Central memory CD8-positive, alpha-beta T cell (primary cell): ENCODE results near the gene GNGT1.

Experiments
- ATAC-seq: fragments of 150-1000 bp; cut with Tn5 transposase; replicated peaks from 2 replicates; pipeline ENCODE4 v1.10.0; 2022; ENCODE audit warnings: mild to moderate bottlenecking, moderate FRiP score, moderate number of reproducible peaks; ENCODE audit not compliant: poor library complexity, severe bottlenecking; ENCODE audit errors: extremely low read depth
- DNase-seq, 2 donors: peaks; one replicate each; pipeline ENCODE4 v3.0.0; 2021; ENCODE audit warnings: low spot score in 2 of 2
- H3K27ac Mint-ChIP-seq: one replicate; pipeline ENCODE4 v1.8.0; 2022; ENCODE audit warnings: low read depth, mild to moderate bottlenecking, moderate library complexity, mixed read lengths
- H3K27me3 Mint-ChIP-seq: one replicate; pipeline ENCODE4 v1.8.0; 2022; ENCODE audit warnings: mixed read lengths
- H3K36me3 Mint-ChIP-seq: one replicate; pipeline ENCODE4 v1.8.0; 2022; ENCODE audit warnings: mild to moderate bottlenecking, moderate library complexity, mixed read lengths; ENCODE audit not compliant: insufficient read depth
- H3K4me1 Mint-ChIP-seq: one replicate; pipeline ENCODE4 v1.8.0; 2022; ENCODE audit warnings: mixed read lengths
- H3K4me3 Mint-ChIP-seq: one replicate; pipeline ENCODE4 v1.8.0; 2022; ENCODE audit warnings: mild to moderate bottlenecking, moderate library complexity, mixed read lengths
- H3K9me3 Mint-ChIP-seq: one replicate; pipeline ENCODE4 v1.8.0; 2022; ENCODE audit warnings: mixed read lengths

GNGT1 gene

GRCh38 chr7:93906267-93906666 lies at the start of gene GNGT1:
TSS of gene GNGT1 (plus strand) at chr7:93906567. CDS start at chr7:93906747, 180 bp downstream.
- no peak for DNase-seq
- Mint-ChIP-seq H3K36me3 (no peaks in the 10 kb centered on the region), H3K4me1 (no peaks in the 10 kb centered on the region), H3K27me3 (no peaks in the 10 kb centered on the region), H3K9me3 (no peaks in the 10 kb centered on the region), H3K27ac (no peak within 1 kb of the TSS), H3K4me3 (no peak within 1 kb of the TSS)
- no peak for ATAC-seq

DNA sequence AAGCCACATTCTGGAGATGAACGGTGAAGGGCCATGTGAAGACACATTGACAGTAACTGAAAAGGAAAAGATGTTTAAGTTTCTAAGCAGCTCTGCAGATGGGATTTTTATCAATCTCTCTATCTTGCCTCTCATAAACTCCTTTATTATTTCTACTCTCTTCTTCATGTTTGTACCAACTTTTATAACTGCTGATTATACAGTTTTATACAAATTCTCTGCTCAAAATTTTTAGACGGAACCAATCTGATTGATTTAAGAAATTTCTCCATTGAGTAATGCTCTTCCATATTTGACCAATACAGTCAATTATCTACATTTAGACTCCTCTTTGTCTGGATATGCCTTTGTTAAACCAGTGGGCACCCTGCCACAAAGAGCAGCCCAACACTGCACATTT lies 47.5 kb upstream of the GNGT1 start:
- Mint-ChIP-seq H3K4me3 (no peak overlapping the region), H3K9me3 (peaks cover 6% of the 10 kb centered on the region), H3K27ac (no peak overlapping the region), H3K4me1 (no peaks in the 10 kb centered on the region), H3K36me3 (no peaks in the 10 kb centered on the region), H3K27me3 (no peaks in the 10 kb centered on the region)
- ATAC-seq (no peak), DNase-seq (no peak)

DNA sequence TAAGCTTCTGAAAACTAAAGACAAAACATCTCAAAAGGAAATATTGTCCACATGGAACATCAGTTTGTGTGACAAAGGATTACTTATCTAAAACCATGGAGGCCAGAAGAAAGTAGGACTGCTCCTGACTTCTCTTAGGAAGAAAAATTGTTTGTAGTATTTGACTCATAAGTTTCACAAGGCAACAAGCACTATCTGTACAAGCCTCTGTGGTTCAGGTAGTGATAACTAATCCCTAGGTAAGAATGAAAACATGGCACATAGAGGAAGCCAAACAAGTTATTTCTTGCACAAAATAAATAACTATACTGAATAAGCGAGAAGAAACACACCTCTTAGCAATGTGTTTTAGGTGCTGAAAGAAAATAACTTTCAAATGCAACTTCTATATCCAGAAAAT lies 46.1 kb upstream of the GNGT1 start:
- Mint-ChIP-seq H3K4me1 (no peaks in the 10 kb centered on the region), H3K27me3 (no peaks in the 10 kb centered on the region), H3K9me3 (peaks cover 6% of the 10 kb centered on the region), H3K4me3 (no peak overlapping the region), H3K27ac (no peak overlapping the region), H3K36me3 (no peaks in the 10 kb centered on the region)
- no peak for ATAC-seq
- no peak for DNase-seq

GRCh38 chr7:93861325-93861949 lies 44.9 kb upstream of the GNGT1 start:
- DNase-seq (no peak), ATAC-seq (no peak)
- no peak overlapping the region for H3K27ac Mint-ChIP-seq
- no peaks in the 10 kb centered on the region for H3K27me3 Mint-ChIP-seq
- H3K9me3 Mint-ChIP-seq = peaks cover 6% of the 10 kb centered on the region
- H3K36me3 Mint-ChIP-seq = no peaks in the 10 kb centered on the region
- H3K4me3 Mint-ChIP-seq = no peak overlapping the region
- H3K4me1 Mint-ChIP-seq = no peaks in the 10 kb centered on the region

- Mint-ChIP-seq H3K4me1 (no peaks in the 10 kb centered on the region), H3K9me3 (peaks cover 6% of the 10 kb centered on the region), H3K36me3 (no peaks in the 10 kb centered on the region), H3K27ac (no peak overlapping the region), H3K27me3 (no peaks in the 10 kb centered on the region), H3K4me3 (no peak overlapping the region)
- no peak for ATAC-seq
- DNase-seq = no peak
Observed at GRCh38 chr7:93862651-93863050, 43.7 kb upstream of the GNGT1 start.

DNA sequence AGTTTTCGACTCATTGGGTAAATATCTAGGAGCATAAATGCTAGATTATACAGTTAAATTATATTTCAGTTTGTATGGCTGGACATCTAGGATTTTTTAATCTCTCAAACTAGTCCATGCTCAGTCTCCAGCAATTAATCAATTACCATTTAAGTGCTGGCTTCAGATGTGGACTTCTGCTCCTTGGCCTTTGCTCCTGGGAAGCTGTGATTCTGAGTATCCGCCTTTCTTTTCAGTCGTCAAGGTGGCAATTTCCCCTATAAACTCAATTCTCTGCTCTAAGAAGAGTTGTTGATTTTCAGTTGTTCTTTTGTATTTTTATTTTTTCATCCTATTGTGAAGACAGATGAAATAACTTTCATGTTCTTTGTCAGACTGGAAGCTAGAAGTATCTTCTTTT lies 39.5 kb upstream of the GNGT1 start:
- H3K36me3 Mint-ChIP-seq = no peaks in the 10 kb centered on the region
- DNase-seq = no peak
- H3K4me3 Mint-ChIP-seq = no peak overlapping the region
- no peak overlapping the region for H3K27ac Mint-ChIP-seq
- no peaks in the 10 kb centered on the region for H3K27me3 Mint-ChIP-seq
- no peaks in the 10 kb centered on the region for H3K9me3 Mint-ChIP-seq
- H3K4me1 Mint-ChIP-seq = no peaks in the 10 kb centered on the region
- ATAC-seq = no peak

- ATAC-seq = no peak
- Mint-ChIP-seq H3K9me3 (peaks cover 7% of the 10 kb centered on the region), H3K27me3 (no peaks in the 10 kb centered on the region), H3K4me1 (no peaks in the 10 kb centered on the region), H3K4me3 (no peak overlapping the region), H3K36me3 (no peaks in the 10 kb centered on the region), H3K27ac (no peak overlapping the region)
- DNase-seq = no peak
Observed at GRCh38 chr7:93873998-93874574, 32.3 kb upstream of the GNGT1 start.

GRCh38 chr7:93877742-93878141 lies 28.6 kb upstream of the GNGT1 start:
- Mint-ChIP-seq H3K36me3 (peaks cover 2% of the 10 kb centered on the region), H3K4me1 (no peaks in the 10 kb centered on the region), H3K27me3 (no peaks in the 10 kb centered on the region), H3K9me3 (peaks cover 12% of the 10 kb centered on the region), H3K4me3 (no peak overlapping the region), H3K27ac (no peak overlapping the region)
- DNase-seq (no peak), ATAC-seq (no peak)

- Mint-ChIP-seq H3K9me3 (peaks cover 5% of the 10 kb centered on the region), H3K36me3 (peaks cover 2% of the 10 kb centered on the region), H3K4me1 (no peaks in the 10 kb centered on the region), H3K4me3 (no peak overlapping the region), H3K27ac (no peak overlapping the region), H3K27me3 (no peaks in the 10 kb centered on the region)
- DNase-seq (no peak), ATAC-seq (no peak)
Observed at GRCh38 chr7:93879356-93879755, 27.0 kb upstream of the GNGT1 start.

DNA sequence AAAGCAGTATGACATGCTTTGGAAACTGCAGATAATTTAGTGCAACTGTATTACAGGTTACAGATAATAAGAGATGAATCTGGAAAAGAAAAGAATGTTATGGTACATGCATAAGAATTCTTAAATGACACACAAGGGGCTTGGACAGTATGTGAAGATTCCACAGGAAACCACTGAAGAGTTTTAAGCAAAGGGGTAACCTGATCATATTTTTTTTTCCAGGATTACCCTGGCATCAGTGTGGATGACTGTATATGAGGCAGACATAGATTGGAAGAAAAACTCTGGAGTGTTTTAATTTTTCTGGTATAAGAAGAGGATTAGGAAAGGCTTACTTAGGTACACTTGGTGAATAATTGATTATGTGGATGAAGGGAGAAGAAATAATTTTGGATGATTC lies 23.9 kb upstream of the GNGT1 start:
- Mint-ChIP-seq H3K4me3 (no peak overlapping the region), H3K27ac (no peak overlapping the region), H3K4me1 (no peaks in the 10 kb centered on the region), H3K9me3 (peaks cover 5% of the 10 kb centered on the region), H3K27me3 (no peaks in the 10 kb centered on the region), H3K36me3 (peaks cover 2% of the 10 kb centered on the region)
- DNase-seq = no peak
- ATAC-seq = no peak

- H3K4me3 Mint-ChIP-seq = no peak overlapping the region
- H3K4me1 Mint-ChIP-seq = no peaks in the 10 kb centered on the region
Observed at GRCh38 chr7:93883078-93883916, 23.1 kb upstream of the GNGT1 start.

GRCh38 chr7:93883917-93884345 lies 22.4 kb upstream of the GNGT1 start:
- DNase-seq = no peak
- Mint-ChIP-seq H3K4me3 (no peak overlapping the region), H3K4me1 (no peaks in the 10 kb centered on the region), H3K9me3 (peaks cover 5% of the 10 kb centered on the region), H3K27me3 (peaks cover 12% of the 10 kb centered on the region), H3K36me3 (peaks cover 2% of the 10 kb centered on the region), H3K27ac (no peak overlapping the region)
- ATAC-seq = no peak

More at GRCh38 chr7:93883078-93883916, 23.1 kb upstream of the GNGT1 start:
- H3K27ac Mint-ChIP-seq = no peak overlapping the region
- peaks cover 2% of the 10 kb centered on the region for H3K36me3 Mint-ChIP-seq
- ATAC-seq = no peak
- peaks cover 5% of the 10 kb centered on the region for H3K9me3 Mint-ChIP-seq
- peaks cover 5% of the 10 kb centered on the region for H3K27me3 Mint-ChIP-seq
- no peak for DNase-seq

DNA sequence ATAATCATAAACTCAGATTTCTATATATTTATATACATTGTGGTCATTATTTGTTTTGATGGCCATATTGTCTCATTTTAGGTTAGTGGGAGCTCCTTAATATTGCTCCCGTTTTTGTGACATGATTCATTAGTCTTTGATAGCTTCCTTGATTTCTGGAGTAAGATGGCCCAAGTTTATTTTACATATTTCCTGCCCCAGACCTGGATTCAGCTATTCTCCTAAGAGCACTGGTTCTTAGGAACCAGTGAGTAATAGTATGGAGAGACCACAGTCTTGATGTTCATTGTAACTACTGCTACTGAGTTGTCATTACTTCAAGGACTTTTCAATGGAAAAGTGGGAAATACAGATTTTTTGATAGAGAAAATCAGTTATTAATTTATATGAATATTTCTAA lies 21.8 kb upstream of the GNGT1 start:
- no peak for ATAC-seq
- peaks cover 1% of the 10 kb centered on the region for H3K4me1 Mint-ChIP-seq
- no peak for DNase-seq
- H3K36me3 Mint-ChIP-seq = peaks cover 2% of the 10 kb centered on the region
- H3K27me3 Mint-ChIP-seq = peaks cover 18% of the 10 kb centered on the region
- no peak overlapping the region for H3K27ac Mint-ChIP-seq
- peaks cover 2% of the 10 kb centered on the region for H3K9me3 Mint-ChIP-seq
- no peak overlapping the region for H3K4me3 Mint-ChIP-seq
